ENCODE measurements around the gene FAM168A. TPM values are rescaled to one million over a fixed set of nuclear protein-coding genes. Genes with fewer than 3 reads are reported as not detected.

The FAM168A gene
- total RNA-seq, 1 experiment from 2014 or later = 21.1 TPM

GRCh38 chr11:73531386-73531785, 66.5 kb downstream of the FAM168A start:
- Histone ChIP-seq H3K56ac (ENCODE audit: insufficient read length, low read depth, low read length) (no peak overlapping the region), H3K23ac (ENCODE audit: insufficient read length, low read depth, low read length) (no peak overlapping the region), H2AK5ac (ENCODE audit: insufficient read length, low read length) (no peak overlapping the region), H2BK12ac (ENCODE audit: insufficient read length, low read depth, low read length) (no peak overlapping the region), H4K91ac (ENCODE audit: insufficient read length, low read depth, low read length) (no peak overlapping the region), H4K20me1 (ENCODE audit: control insufficient read depth, insufficient read depth, insufficient read length) (no peaks in the 10 kb centered on the region), H3K4ac (ENCODE audit: low read depth, low read length) (no peak overlapping the region), H4K8ac (replicated peaks; ENCODE audit: insufficient read length, low read depth, low read length) (no peak overlapping the region), H3T11ph (ENCODE audit: low read length) (no peak overlapping the region), H2BK15ac (ENCODE audit: low read depth, low read length) (no peak overlapping the region), H3K4me1 (ENCODE audit: insufficient read depth, low read length) (peaks cover 22% of the 10 kb centered on the region), H3K14ac (ENCODE audit: insufficient read depth, low read length) (no peak overlapping the region), H3K79me2 (ENCODE audit: insufficient read depth, low read length) (no peaks in the 10 kb centered on the region), H3K79me1 (ENCODE audit: insufficient read depth, low read depth, low read length, poor library complexity, severe bottlenecking) (no peaks in the 10 kb centered on the region), H3K23me2 (ENCODE audit: insufficient read length, low read depth, low read length, poor library complexity, severe bottlenecking) (no peaks in the 10 kb centered on the region), H3K4me2 (ENCODE audit: insufficient read depth, insufficient read length, low read length) (no peak overlapping the region), H2BK5ac (ENCODE audit: insufficient read length, low read length) (no peak overlapping the region), H2BK20ac (ENCODE audit: low read depth, low read length, poor library complexity, severe bottlenecking) (no peak overlapping the region), H3K27me3 (ENCODE audit: insufficient read depth, low read length) (no peaks in the 10 kb centered on the region), H4K5ac (ENCODE audit: insufficient read length, low read depth, low read length) (no peak overlapping the region), H3K9ac (ENCODE audit: extremely low read depth, insufficient read length, low read length) (no peak overlapping the region), H2BK120ac (ENCODE audit: low read depth, low read length, poor library complexity, severe bottlenecking) (no peak overlapping the region), H3K9me3 (ENCODE audit: control insufficient read depth, low read depth, low read length) (no peaks in the 10 kb centered on the region), H3K18ac (ENCODE audit: insufficient read length, low read depth, low read length) (no peak overlapping the region), H3K27ac (ENCODE audit: insufficient read length, low read depth, low read length) (no peak overlapping the region), H2AFZ (ENCODE audit: low read length) (no peak overlapping the region)
- Mint-ChIP-seq H3K4me3 (peak overlapping the region in 1 of 2 experiments; percentile 47; a peak in 1 of 5 replicates), H3K36me3 (ENCODE audit: insufficient read depth in 1 of 3, low read depth in 3 of 3) (peaks cover 0 to 6% (median 0%) of the 10 kb centered on the region in 3 experiments; a peak in 2 of 7 replicates), H3K9me3 (no peaks in the 10 kb centered on the region), H3K27ac (peak overlapping the region in 2 of 3 experiments; percentile 46 to 51; a peak in 3 of 7 replicates), H3K27me3 (ENCODE audit: low read depth) (no peaks in the 10 kb centered on the region), H3K4me1 (peaks cover 55 to 66% of the 10 kb centered on the region in 2 experiments)
- no peak for DNase-seq
- no peak for TF ChIP-seq CTCF (conservative IDR thresholded peaks at IDR 0.05)
- WGBS (ENCODE audit: extremely low coverage, insufficient read length, low lambda C conversion rate) = no CpG with 5 or more reads among the region's 1 CpG
